ENCODE measurements around the gene MAJIN. TPM values are rescaled to one million over a fixed set of nuclear protein-coding genes. Genes with fewer than 3 reads are reported as not detected.

The MAJIN gene
- total RNA-seq, 4 donors from 2014 or later, result not detected

DNA sequence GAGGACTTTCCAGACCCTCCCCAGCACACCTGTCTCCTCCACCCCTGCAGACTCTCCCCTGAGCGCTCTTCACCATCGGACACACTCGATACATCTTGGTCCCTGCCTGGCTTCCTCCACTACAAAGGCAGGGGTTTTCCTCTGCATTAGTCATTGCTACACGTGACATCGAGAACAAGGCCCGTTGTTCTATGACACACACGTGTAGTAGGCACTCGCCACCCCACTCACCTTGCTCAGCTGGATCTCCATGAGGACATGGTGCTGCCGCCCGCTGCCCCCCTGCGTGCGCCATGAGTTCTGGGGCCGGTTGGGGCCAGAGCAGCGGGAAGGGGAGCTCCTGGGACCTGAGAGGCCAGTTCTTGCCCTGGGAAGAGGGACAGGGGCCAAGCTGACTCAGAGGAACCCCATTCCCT, 71.6 kb downstream of the MAJIN start:
- WGBS, result 87% methylated on average over 14 of the region's 14 CpGs
- no peaks in the 10 kb centered on the region for H3K4me1 ChIP-seq
- H3K27ac ChIP-seq (replicated peaks in 1 of 4), result no peak overlapping the region
- intact Hi-C loops (cut with DNase I), result no loop called here
- no peak overlapping the region for H3K4me3 ChIP-seq
- TF ChIP-seq CTCF (IDR thresholded peaks at IDR 0.05), result no peak
- TF ChIP-seq EP300 (IDR thresholded peaks at IDR 0.05), result no peak
- no peak for TF ChIP-seq POLR2AphosphoS5 (IDR thresholded peaks at IDR 0.05)
- TF ChIP-seq POLR2A (IDR thresholded peaks at IDR 0.05; ENCODE audit: low read depth), result no peak
- no peaks in the 10 kb centered on the region for H3K27me3 ChIP-seq
- H3K9me3 ChIP-seq, result no peaks in the 10 kb centered on the region
- peaks cover 46 to 99% (median 94%) of the 10 kb centered on the region in 4 donors for H3K36me3 ChIP-seq
- DNase-seq (ENCODE audit: extremely low spot score), result no peak

GRCh38 chr11:64898541-64898940, 73.4 kb downstream of the MAJIN start:
- H3K9me3 ChIP-seq, result no peaks in the 10 kb centered on the region
- peaks cover 40 to 92% (median 87%) of the 10 kb centered on the region in 4 donors for H3K36me3 ChIP-seq
- no peak overlapping the region for H3K4me3 ChIP-seq
- 94% methylated on average over 15 of the region's 19 CpGs for WGBS
- TF ChIP-seq EP300 (IDR thresholded peaks at IDR 0.05), result no peak
- TF ChIP-seq CTCF (IDR thresholded peaks at IDR 0.05), result no peak
- no peak for TF ChIP-seq POLR2AphosphoS5 (IDR thresholded peaks at IDR 0.05)
- TF ChIP-seq POLR2A (IDR thresholded peaks at IDR 0.05; ENCODE audit: low read depth), result no peak
- intact Hi-C loops (cut with DNase I), result loop anchor here (10.0 kb wide), 1 partner anchor 114 kb away; no protein-coding TSS in a partner anchor
- H3K27me3 ChIP-seq, result no peaks in the 10 kb centered on the region
- peaks cover 9 to 13% (median 12%) of the 10 kb centered on the region in 4 donors for H3K4me1 ChIP-seq
- no peak overlapping the region for H3K27ac ChIP-seq (replicated peaks in 1 of 4)
- no peak for DNase-seq (ENCODE audit: extremely low spot score)

GRCh38 chr11:64898076-64898445, 73.8 kb downstream of the MAJIN start:
- no peak overlapping the region for H3K27ac ChIP-seq (replicated peaks in 1 of 4)
- H3K27me3 ChIP-seq, result no peaks in the 10 kb centered on the region
- peaks cover 11 to 15% (median 14%) of the 10 kb centered on the region in 4 donors for H3K4me1 ChIP-seq
- no peak overlapping the region for H3K4me3 ChIP-seq
- no peaks in the 10 kb centered on the region for H3K9me3 ChIP-seq
- no peak for DNase-seq (ENCODE audit: extremely low spot score)
- H3K36me3 ChIP-seq, result peaks cover 40 to 87% (median 82%) of the 10 kb centered on the region in 4 donors
- 96% methylated on average over 6 of the region's 9 CpGs for WGBS
- TF ChIP-seq EP300 (IDR thresholded peaks at IDR 0.05) (no peak), POLR2AphosphoS5 (IDR thresholded peaks at IDR 0.05) (no peak), CTCF (IDR thresholded peaks at IDR 0.05) (no peak), POLR2A (IDR thresholded peaks at IDR 0.05; ENCODE audit: low read depth) (no peak)
- intact Hi-C loops (cut with DNase I), result loop anchor here (10.0 kb wide), 1 partner anchor 113 kb away; no protein-coding TSS in a partner anchor

DNA sequence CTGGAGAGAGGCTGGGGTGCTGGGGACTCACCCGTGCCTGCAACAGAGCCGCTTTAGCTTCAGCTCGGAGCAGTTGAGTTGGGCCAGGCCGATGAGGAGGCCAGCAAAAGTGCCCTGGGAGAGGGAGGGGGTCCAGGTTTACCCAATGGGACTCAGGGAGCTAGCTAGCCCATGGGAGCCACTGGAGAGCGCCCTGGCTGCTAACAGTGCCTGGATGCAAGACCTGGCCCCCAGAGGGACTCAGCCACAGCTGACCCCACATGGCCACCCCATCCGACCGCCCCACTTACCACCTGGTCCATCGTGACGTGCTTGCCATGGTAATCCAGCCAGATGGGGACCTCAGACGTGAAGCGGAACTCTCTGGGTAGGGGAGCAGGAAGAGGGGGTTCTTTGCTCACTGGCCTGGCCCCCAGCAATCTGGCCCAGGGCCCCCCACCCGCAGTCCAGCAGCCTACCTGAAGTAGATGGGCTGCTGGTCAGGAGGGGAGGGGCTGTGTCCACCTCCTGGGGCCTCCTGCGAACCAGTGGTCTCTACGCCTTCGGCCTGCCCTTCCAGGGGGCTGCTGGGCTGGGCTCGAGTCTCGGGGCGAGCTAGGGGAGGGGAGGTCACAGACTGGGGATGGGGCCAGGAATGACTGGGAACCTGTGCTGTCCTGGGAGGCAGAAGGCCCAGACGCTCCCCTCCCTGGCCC, 74.4 kb downstream of the MAJIN start:
- DNase-seq (ENCODE audit: extremely low spot score), result no peak

More for the DNA sequence above, 74.4 kb downstream of the MAJIN start:
- Histone ChIP-seq H3K9me3 (no peaks in the 10 kb centered on the region), H3K4me3 (no peak overlapping the region), H3K27ac (replicated peaks in 1 of 4) (no peak overlapping the region), H3K27me3 (no peaks in the 10 kb centered on the region), H3K36me3 (peaks cover 35 to 82% (median 77%) of the 10 kb centered on the region in 4 donors), H3K4me1 (peaks cover 11 to 20% (median 16%) of the 10 kb centered on the region in 4 donors)
- 89% methylated on average over 11 of the region's 19 CpGs for WGBS
- intact Hi-C loops (cut with DNase I), result loop anchor here (10.0 kb wide), 1 partner anchor 113 kb away; no protein-coding TSS in a partner anchor
- TF ChIP-seq EP300 (IDR thresholded peaks at IDR 0.05) (no peak), POLR2AphosphoS5 (IDR thresholded peaks at IDR 0.05) (no peak), POLR2A (IDR thresholded peaks at IDR 0.05; ENCODE audit: low read depth) (no peak), CTCF (IDR thresholded peaks at IDR 0.05) (no peak)

Data from esophagus muscularis mucosa (tissue), 4 donors.